Measurements from ENCODE around the gene IQGAP1.

GRCh38 chr15:90343302-90343790, 44.7 kb upstream of the IQGAP1 start:
- TF ChIP-seq, protein P1, sequence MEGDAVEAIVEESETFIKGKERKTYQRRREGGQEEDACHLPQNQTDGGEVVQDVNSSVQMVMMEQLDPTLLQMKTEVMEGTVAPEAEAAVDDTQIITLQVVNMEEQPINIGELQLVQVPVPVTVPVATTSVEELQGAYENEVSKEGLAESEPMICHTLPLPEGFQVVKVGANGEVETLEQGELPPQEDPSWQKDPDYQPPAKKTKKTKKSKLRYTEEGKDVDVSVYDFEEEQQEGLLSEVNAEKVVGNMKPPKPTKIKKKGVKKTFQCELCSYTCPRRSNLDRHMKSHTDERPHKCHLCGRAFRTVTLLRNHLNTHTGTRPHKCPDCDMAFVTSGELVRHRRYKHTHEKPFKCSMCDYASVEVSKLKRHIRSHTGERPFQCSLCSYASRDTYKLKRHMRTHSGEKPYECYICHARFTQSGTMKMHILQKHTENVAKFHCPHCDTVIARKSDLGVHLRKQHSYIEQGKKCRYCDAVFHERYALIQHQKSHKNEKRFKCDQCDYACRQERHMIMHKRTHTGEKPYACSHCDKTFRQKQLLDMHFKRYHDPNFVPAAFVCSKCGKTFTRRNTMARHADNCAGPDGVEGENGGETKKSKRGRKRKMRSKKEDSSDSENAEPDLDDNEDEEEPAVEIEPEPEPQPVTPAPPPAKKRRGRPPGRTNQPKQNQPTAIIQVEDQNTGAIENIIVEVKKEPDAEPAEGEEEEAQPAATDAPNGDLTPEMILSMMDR (IDR thresholded peaks at IDR 0.05), result no peak
- no peak for TF ChIP-seq POLR2A (IDR thresholded peaks at IDR 0.05)
